Upper lobe of right lung (tissue), 1 donor: Measurements from ENCODE around the gene MEG3. TPM values are rescaled to one million over a fixed set of nuclear protein-coding genes. Genes with fewer than 3 reads are reported as not detected.
A peak's percentile ranks its signal among the peaks of the same experiment; 100 is the strongest.

Experiments
- ATAC-seq: fragments of 200-7000 bp; cut with Tn5 transposase; one replicate; pipeline ENCODE4 v1.9.1; 2020; ENCODE audit warnings: mild to moderate bottlenecking, moderate library complexity
- DNase-seq: peaks from one replicate; pipeline ENCODE4 v3.0.0-alpha.2; 2020
- H3K27ac ChIP-seq: fragments of 200-600 bp; one replicate; pipeline ENCODE4 v1.8.0; 2022
- H3K27me3 ChIP-seq: fragments of 200-600 bp; one replicate; pipeline ENCODE4 v1.8.0; 2022; ENCODE audit warnings: mild to moderate bottlenecking
- H3K36me3 ChIP-seq: fragments of 200-600 bp; one replicate; pipeline ENCODE4 v1.8.0; 2022
- H3K4me1 ChIP-seq: fragments of 200-600 bp; one replicate; pipeline ENCODE4 v1.8.0; 2022
- H3K4me3 ChIP-seq: fragments of 200-600 bp; one replicate; pipeline ENCODE4 v1.8.0; 2022; ENCODE audit warnings: mild to moderate bottlenecking
- H3K9me3 ChIP-seq: fragments of 200-600 bp; one replicate; pipeline ENCODE4 v1.8.0; 2022
- intact Hi-C: fragments of 100-400 bp; cut with DNase I; formaldehyde crosslinking; loops from one replicate; pipeline ENCODE4 v1.11.0; 2022
- total RNA-seq: library from RNA; stranded (reverse); fragmentation: NEBNext Ultra II Directional; extraction: Animal tissue kit (Norgen Biotek cat#: 25700); gene quantifications from one replicate; pipeline ENCODE4 v1.2.1, GENCODE V29; 2021
- TF ChIP-seq, protein P1 (sequence below): fragments of 200-600 bp; IDR thresholded peaks from one replicate; pipeline ENCODE4 v1.8.0; 2022; ENCODE audit warnings: antibody characterized with exemption
- donor health status: DM: no; HTN: yes; CAD: no; lungs with severe emphysema.

Gene MEG3
- total RNA-seq, 1 donor from 2014 or later: 15.6 TPM

DNA sequence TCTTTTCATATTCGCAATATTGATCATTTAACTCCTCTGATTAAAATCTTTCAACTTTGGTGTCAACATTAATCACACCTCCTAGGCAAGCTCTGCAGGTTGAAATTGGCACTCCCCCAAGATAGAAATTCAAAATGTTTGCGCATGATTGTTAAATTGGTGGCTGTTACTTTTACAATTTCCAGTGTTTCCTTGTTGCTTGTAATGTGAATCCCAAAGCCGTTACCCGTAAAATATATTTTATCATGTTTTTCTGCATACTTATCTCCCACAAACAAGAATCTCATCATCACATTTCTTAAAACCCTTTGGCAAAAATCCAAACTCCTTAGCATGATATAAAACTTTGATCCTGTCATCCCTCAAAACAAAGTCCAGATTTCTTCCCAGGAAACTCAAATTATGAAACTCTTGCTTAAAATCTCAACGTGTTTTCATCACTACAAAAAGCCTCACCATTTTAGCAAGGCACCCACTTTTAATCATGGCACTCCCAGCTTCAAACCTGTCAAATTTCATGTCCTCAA is 62.9 kb downstream of the MEG3 start:
- intact Hi-C loops: no loop called here

DNA sequence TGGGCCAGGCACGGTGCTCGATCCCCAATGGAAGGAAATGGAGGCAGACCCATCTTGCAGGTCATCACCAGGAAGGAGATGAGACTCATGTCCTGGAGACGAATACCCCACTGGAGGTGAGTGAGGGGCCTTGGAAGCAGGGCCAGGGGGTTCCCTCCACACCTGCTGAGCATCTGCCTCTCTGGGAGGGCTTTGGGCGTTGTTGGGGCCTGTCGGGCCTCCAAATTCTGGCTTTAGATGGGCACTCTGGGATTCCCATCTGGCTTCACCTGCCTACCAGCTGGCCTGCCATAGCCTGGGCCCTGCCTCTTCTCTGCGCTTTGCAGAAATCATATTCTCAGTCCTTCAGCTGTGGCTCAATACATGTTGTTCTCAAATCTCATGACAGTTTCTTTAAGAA is 63.7 kb downstream of the MEG3 start:
- TF ChIP-seq, protein P1, sequence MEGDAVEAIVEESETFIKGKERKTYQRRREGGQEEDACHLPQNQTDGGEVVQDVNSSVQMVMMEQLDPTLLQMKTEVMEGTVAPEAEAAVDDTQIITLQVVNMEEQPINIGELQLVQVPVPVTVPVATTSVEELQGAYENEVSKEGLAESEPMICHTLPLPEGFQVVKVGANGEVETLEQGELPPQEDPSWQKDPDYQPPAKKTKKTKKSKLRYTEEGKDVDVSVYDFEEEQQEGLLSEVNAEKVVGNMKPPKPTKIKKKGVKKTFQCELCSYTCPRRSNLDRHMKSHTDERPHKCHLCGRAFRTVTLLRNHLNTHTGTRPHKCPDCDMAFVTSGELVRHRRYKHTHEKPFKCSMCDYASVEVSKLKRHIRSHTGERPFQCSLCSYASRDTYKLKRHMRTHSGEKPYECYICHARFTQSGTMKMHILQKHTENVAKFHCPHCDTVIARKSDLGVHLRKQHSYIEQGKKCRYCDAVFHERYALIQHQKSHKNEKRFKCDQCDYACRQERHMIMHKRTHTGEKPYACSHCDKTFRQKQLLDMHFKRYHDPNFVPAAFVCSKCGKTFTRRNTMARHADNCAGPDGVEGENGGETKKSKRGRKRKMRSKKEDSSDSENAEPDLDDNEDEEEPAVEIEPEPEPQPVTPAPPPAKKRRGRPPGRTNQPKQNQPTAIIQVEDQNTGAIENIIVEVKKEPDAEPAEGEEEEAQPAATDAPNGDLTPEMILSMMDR: no peak
- no peak overlapping the region for H3K27ac ChIP-seq
- H3K9me3 ChIP-seq: no peaks in the 10 kb centered on the region
- H3K4me3 ChIP-seq: no peak overlapping the region
- DNase-seq (peak; percentile 33), ATAC-seq (no peak)
- no peaks in the 10 kb centered on the region for H3K4me1 ChIP-seq
- intact Hi-C loops: no loop called here
- peaks cover 4% of the 10 kb centered on the region for H3K27me3 ChIP-seq
- no peaks in the 10 kb centered on the region for H3K36me3 ChIP-seq

More for the DNA sequence above, 62.9 kb downstream of the MEG3 start:
- Histone ChIP-seq H3K4me1 (no peaks in the 10 kb centered on the region), H3K36me3 (no peaks in the 10 kb centered on the region), H3K9me3 (no peaks in the 10 kb centered on the region), H3K4me3 (no peak overlapping the region), H3K27me3 (no peaks in the 10 kb centered on the region), H3K27ac (no peak overlapping the region)
- DNase-seq (no peak), ATAC-seq (no peak)
- TF ChIP-seq, protein P1: no peak

DNA sequence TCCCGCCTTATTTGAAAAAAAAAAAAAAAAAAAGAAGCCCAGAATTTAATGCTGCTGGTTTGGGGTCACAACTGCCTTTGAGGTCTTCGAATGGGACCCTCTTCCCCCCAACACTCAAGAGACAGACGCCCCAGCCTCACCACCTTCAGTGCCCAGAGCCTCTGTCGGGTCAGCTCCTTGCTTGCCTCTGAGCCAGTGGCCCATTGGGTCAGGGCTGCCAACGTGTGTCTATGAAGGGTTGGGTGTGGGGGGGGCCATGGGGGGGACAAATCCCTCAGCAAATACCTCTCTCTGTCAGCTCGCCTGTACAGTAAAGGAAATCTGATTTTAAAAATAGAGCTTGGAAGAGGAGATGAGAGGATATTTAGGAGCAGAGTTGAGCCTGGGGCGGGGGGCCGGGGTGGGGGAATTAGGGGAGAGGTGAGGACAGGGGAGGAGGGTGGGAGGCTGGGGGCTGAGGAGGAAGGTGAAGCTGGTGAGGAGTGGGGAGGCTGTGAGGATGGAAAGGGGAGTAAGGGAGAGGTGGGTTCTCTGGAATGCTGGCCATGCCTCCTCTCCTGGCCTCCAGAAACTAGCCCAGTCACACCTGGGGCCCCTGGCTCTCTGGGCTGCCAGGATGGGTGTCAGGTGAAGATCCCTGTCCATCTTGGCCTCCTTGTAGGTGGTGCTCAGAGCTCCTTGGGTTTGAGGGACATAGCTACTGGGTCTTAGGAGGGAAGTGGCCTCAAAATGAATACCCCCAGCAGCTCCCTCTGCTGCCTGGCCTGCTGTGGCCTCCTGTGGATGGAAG is 64.3 kb downstream of the MEG3 start:
- TF ChIP-seq, protein P1: no peak
- Histone ChIP-seq H3K27ac (no peak overlapping the region), H3K9me3 (no peaks in the 10 kb centered on the region), H3K4me3 (no peak overlapping the region), H3K4me1 (no peaks in the 10 kb centered on the region), H3K36me3 (no peaks in the 10 kb centered on the region), H3K27me3 (peaks cover 8% of the 10 kb centered on the region)
- intact Hi-C loops: no loop called here
- ATAC-seq (no peak), DNase-seq (peak; percentile 13)

DNA sequence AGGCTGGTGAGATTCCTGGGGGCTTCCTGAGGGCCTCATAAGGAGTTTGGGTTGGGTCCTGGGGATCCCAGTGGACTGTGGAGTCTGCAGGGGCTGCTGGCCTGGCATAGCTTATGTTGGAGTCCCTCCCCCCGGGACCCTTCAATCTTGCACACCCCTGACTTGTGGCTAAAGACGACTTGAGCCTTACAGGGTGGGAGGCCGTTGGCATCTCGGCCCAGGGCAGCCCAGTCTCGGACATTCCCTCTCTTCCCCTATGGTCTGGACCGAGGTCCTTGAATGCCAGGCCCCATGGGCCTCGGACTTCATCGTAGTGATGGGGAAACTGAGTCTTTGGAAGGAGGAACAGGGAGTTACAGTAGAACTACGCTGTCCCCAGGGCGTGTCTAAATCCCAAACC is 65.1 kb downstream of the MEG3 start:
- Histone ChIP-seq H3K36me3 (no peaks in the 10 kb centered on the region), H3K27ac (no peak overlapping the region), H3K9me3 (no peaks in the 10 kb centered on the region), H3K4me3 (no peak overlapping the region), H3K27me3 (peaks cover 9% of the 10 kb centered on the region), H3K4me1 (no peaks in the 10 kb centered on the region)
- TF ChIP-seq, protein P1: no peak
- intact Hi-C loops: no loop called here
- no peak for DNase-seq
- no peak for ATAC-seq

DNA sequence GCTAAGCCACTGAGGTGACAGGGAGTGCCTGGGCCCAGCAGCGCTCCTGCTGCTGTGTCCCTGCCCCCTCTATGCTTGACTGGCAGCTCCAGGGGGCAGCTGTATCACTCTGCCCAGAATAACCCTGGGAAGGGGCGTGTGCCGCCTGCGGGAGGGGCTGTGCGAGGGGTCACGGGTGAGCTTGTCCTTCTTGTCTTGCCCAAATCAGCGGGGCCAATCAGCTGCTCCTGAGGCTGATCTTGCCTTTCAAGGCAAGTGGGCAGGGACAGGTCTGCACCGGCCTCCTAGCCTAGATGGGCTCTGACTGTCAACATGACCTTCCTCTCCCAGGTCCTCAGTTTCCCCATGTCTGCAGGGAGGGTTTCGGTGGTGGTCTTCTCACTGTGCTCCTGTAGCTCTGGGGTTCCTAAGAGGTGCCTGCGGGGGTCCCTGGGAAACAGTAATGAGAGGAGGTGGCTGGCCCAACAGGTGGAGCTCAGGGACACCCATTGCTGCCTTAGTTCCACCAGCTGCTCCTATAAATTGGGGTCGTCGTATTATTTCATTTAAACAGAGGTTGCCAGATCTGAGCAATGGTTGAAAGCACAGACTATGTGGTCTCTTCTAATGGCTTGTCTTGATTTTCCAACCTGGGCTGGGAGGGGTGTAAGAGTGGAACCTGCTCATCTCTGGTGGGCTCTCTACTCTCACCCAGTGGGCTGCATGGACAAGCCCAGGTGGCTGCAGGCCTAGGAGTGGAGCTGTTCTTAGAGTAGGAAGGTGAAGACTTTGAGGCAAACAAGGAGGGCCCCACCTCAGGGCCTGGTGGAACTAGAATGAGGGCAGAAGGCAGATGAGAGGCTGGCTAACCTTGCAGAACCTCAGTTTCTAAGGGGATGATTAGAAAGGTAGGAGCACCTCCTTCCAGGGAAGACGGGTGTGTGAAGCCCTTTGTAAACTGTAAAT is 65.9 kb downstream of the MEG3 start:
- Histone ChIP-seq H3K9me3 (no peaks in the 10 kb centered on the region), H3K4me3 (no peak overlapping the region), H3K27ac (no peak overlapping the region), H3K36me3 (no peaks in the 10 kb centered on the region), H3K4me1 (no peaks in the 10 kb centered on the region), H3K27me3 (peaks cover 16% of the 10 kb centered on the region)
- TF ChIP-seq, protein P1: no peak
- peak; percentile 21 for DNase-seq
- ATAC-seq: peak; percentile 27
- intact Hi-C loops: no loop called here
